Liver (tissue), 9 donors: ENCODE measurements around the gene DLX6. TPM values are rescaled to one million over a fixed set of nuclear protein-coding genes. Genes with fewer than 3 reads are reported as not detected.

Experiments
- DNase-seq: peaks from one replicate; pipeline ENCODE4 v3.0.0-alpha.2; 2017; ENCODE audit warnings: low spot score
- H3K27ac ChIP-seq, 2 donors: one replicate each; pipeline ENCODE4 v1.7.0; 2013; ENCODE audit warnings: inconsistent platforms in 2 of 2, low read length in 2 of 2, control low read depth in 1 of 2, low read depth in 1 of 2, mild to moderate bottlenecking in 1 of 2
- H3K27me3 ChIP-seq, 4 donors: one replicate each; pipeline versions ENCODE4 v1.6.1 to v1.7.0; 2013; ENCODE audit warnings: low read length in 3 of 4, inconsistent platforms in 1 of 4, mild to moderate bottlenecking in 1 of 4, moderate library complexity in 1 of 4; ENCODE audit not compliant: control insufficient read depth in 4 of 4, insufficient read depth in 4 of 4
- H3K36me3 ChIP-seq, 4 donors: one replicate each; pipeline versions ENCODE4 v1.6.1 to v1.7.0; 2013; ENCODE audit warnings: low read length in 3 of 4, mild to moderate bottlenecking in 3 of 4, low read depth in 1 of 4, moderate library complexity in 1 of 4; ENCODE audit not compliant: control insufficient read depth in 4 of 4, insufficient read depth in 3 of 4
- H3K4me1 ChIP-seq, 4 donors: one replicate each; pipeline versions ENCODE4 v1.6.1 to v1.7.0; 2013; ENCODE audit warnings: low read length in 3 of 4, mild to moderate bottlenecking in 3 of 4, moderate library complexity in 1 of 4; ENCODE audit not compliant: control insufficient read depth in 4 of 4, insufficient read depth in 4 of 4
- H3K4me3 ChIP-seq, 3 donors: one replicate each; pipeline versions ENCODE4 v1.6.1 to v1.7.0; 2013; ENCODE audit warnings: low read length in 3 of 3, control low read depth in 1 of 3, low read depth in 1 of 3, mild to moderate bottlenecking in 1 of 3
- H3K9ac ChIP-seq, 2 donors: one replicate each; pipeline ENCODE4 v1.7.0; 2013; ENCODE audit warnings: low read length in 2 of 2, mild to moderate bottlenecking in 2 of 2, moderate library complexity in 2 of 2, control low read depth in 1 of 2, low read depth in 1 of 2
- H3K9me3 ChIP-seq, 4 donors: one replicate each; pipeline versions ENCODE4 v1.6.1 to v1.7.0; 2013; ENCODE audit warnings: low read length in 3 of 4; ENCODE audit not compliant: control insufficient read depth in 4 of 4
- EGR1 ChIP-seq, 2 donors: IDR thresholded peaks; 2 replicates each; pipeline ENCODE4 v1.6.1; 2016 to 2018; ENCODE audit warnings: antibody characterized with exemption in 2 of 2, low read depth in 2 of 2
- FOXA1 ChIP-seq: IDR thresholded peaks from 2 replicates; pipeline ENCODE4 v1.6.1; 2016; ENCODE audit warnings: antibody characterized with exemption
- FOXA2 ChIP-seq: IDR thresholded peaks from 2 replicates; pipeline ENCODE4 v1.6.1; 2016; ENCODE audit warnings: antibody characterized with exemption
- GABPA ChIP-seq, 2 donors: IDR thresholded peaks in 1 of 2; conservative IDR thresholded peaks in 1 of 2; 2 replicates each; pipeline ENCODE4 v1.6.1; 2016; ENCODE audit warnings: antibody characterized with exemption in 2 of 2, mild to moderate bottlenecking in 1 of 2, moderate library complexity in 1 of 2
- HNF4A ChIP-seq, 2 donors: conservative IDR thresholded peaks; 2 replicates each; pipeline ENCODE4 v1.6.1; 2016; ENCODE audit warnings: antibody characterized with exemption in 2 of 2, mild to moderate bottlenecking in 2 of 2
- JUND ChIP-seq, 2 donors: IDR thresholded peaks; 2 replicates each; pipeline ENCODE4 v1.6.1; 2016; ENCODE audit warnings: antibody characterized with exemption in 2 of 2
- NR2F2 ChIP-seq: IDR thresholded peaks from 2 replicates; pipeline ENCODE4 v1.6.1; 2016; ENCODE audit warnings: antibody characterized with exemption
- RAD21 ChIP-seq, 2 donors: IDR thresholded peaks; 2 replicates each; pipeline ENCODE4 v1.6.1; 2016; ENCODE audit warnings: antibody characterized with exemption in 2 of 2, mild to moderate bottlenecking in 2 of 2
- REST ChIP-seq: IDR thresholded peaks from 2 replicates; pipeline ENCODE4 v1.6.1; 2016; ENCODE audit warnings: antibody characterized with exemption, mild to moderate bottlenecking
- RXRA ChIP-seq, 2 donors: IDR thresholded peaks; 2 replicates each; pipeline ENCODE4 v1.6.1; 2017 to 2018; ENCODE audit warnings: antibody characterized with exemption in 2 of 2, mild to moderate bottlenecking in 1 of 2
- SP1 ChIP-seq: IDR thresholded peaks from 2 replicates; pipeline ENCODE4 v1.6.1; 2018; ENCODE audit warnings: antibody characterized with exemption, mild to moderate bottlenecking
- TAF1 ChIP-seq: conservative IDR thresholded peaks from 2 replicates; pipeline ENCODE4 v1.6.1; 2016; ENCODE audit warnings: antibody characterized with exemption, mild to moderate bottlenecking
- YY1 ChIP-seq: IDR thresholded peaks from 2 replicates; pipeline ENCODE4 v1.6.1; 2016; ENCODE audit warnings: antibody characterized with exemption, mild to moderate bottlenecking
- WGBS: extraction: QIAGEN DNeasy Blood & Tissue Kit; methylation state at CpG from one replicate; pipeline ENCODE4 v1.1.7; 2013; 5-methylcytosine and 5-hydroxymethylcytosine counted together
- polyA plus RNA-seq, 2 donors: library from polyadenylated mRNA; stranded (reverse) in 1 of 2; unstranded in 1 of 2; fragments of 200-250 nt in 1 of 2; fragments of >200 nt in 1 of 2; fragmentation: Nextera tagmentation in 1 of 2; extraction: Ambion mirVana in 1 of 2; gene quantifications; one replicate each; pipeline versions ENCODE4 v1.2.1 to v1.2.3, GENCODE V29; 2013 to 2015
- total RNA-seq, 2 donors: library from RNA; depleted of rRNA; stranded (reverse); fragments of >200 nt; gene quantifications; one replicate each; pipeline ENCODE4 v1.2.3, GENCODE V29; 2014
- TF ChIP-seq, protein P1 (sequence below): IDR thresholded peaks from 2 replicates; pipeline ENCODE4 v1.6.1; 2016; ENCODE audit warnings: antibody characterized with exemption
- TF ChIP-seq, protein P2 (sequence below): IDR thresholded peaks from 2 replicates; pipeline ENCODE4 v1.6.1; 2016; ENCODE audit warnings: antibody characterized with exemption
- TF ChIP-seq, protein P3 (sequence below): fragments of 150-350 bp; IDR thresholded peaks from 2 replicates; pipeline ENCODE4 v1.5.1; 2017; ENCODE audit warnings: improper control_type of control experiment, low read depth, low read length; ENCODE audit not compliant: missing input control
- donor health status: healthy.
- donor health status: healthy.
- donor health status: healthy.
- donor health status: healthy.
- donor health status: healthy.

Gene DLX6
- total and polyA plus RNA-seq, 4 donors: not detected

DNA sequence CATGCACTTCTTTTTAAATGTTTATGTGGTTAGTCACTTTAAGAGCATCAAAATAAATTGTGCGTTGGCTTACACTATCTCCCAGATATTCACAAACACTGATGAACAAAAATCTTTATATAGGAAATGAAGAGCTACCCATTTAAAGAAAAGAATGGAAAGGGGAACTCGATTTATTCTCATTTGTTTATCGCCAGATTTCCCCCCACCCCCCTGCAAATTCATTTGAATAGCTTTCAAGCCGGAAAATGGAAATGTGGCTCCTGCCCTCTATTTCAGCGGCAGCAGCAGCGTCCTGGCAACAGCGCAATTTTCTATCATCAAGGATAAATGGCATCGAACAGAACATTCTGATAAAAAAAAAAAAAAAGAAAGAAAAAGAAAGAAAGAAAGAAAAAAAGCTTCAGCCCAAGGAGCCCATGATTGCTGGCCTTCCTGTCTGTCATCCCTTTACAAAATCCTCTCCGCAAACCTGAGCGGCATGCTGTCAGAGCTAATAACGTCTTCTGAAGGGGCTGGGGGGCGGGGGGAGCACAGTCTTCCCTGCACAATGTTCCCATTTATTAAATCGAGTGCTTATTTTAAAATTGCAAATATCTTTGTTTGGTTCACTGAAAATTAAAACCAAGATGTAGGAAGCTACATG lies 13.7 kb upstream of the DLX6 start:
- Histone ChIP-seq H3K36me3 (no peaks in the 10 kb centered on the region), H3K27me3 (peaks cover 8 to 37% (median 20%) of the 10 kb centered on the region in 4 donors)
- WGBS: 11% methylated on average over 13 of the region's 13 CpGs

GRCh38 chr7:96992192-96993005 lies 13.0 kb upstream of the DLX6 start:
- peaks cover 0 to 8% (median 0%) of the 10 kb centered on the region in 4 donors for H3K9me3 ChIP-seq
- H3K27ac ChIP-seq: no peak overlapping the region
- 17% methylated on average over 47 of the region's 47 CpGs for WGBS
- H3K4me3 ChIP-seq: no peak overlapping the region
- H3K27me3 ChIP-seq: peaks cover 6 to 41% (median 19%) of the 10 kb centered on the region in 4 donors
- no peak overlapping the region for H3K9ac ChIP-seq
- H3K4me1 ChIP-seq: peaks cover 0 to 14% (median 6%) of the 10 kb centered on the region in 4 donors
- no peaks in the 10 kb centered on the region for H3K36me3 ChIP-seq
- no peak for DNase-seq
- TF ChIP-seq GABPA (IDR thresholded peaks at IDR 0.05 in 1 of 2, conservative IDR thresholded peaks at IDR 0.05 in 1 of 2): no peak
- TF ChIP-seq, protein P1, sequence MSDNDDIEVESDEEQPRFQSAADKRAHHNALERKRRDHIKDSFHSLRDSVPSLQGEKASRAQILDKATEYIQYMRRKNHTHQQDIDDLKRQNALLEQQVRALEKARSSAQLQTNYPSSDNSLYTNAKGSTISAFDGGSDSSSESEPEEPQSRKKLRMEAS: no peak
- no peak for TF ChIP-seq RXRA (IDR thresholded peaks at IDR 0.05)
- no peak for TF ChIP-seq TAF1
- no peak for TF ChIP-seq HNF4A (conservative IDR thresholded peaks at IDR 0.05)
- TF ChIP-seq, protein P2, sequence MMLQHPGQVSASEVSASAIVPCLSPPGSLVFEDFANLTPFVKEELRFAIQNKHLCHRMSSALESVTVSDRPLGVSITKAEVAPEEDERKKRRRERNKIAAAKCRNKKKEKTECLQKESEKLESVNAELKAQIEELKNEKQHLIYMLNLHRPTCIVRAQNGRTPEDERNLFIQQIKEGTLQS: no peak
- TF ChIP-seq FOXA2: no peak
- no peak for TF ChIP-seq SP1
- no peak for TF ChIP-seq FOXA1
- TF ChIP-seq, protein P3, sequence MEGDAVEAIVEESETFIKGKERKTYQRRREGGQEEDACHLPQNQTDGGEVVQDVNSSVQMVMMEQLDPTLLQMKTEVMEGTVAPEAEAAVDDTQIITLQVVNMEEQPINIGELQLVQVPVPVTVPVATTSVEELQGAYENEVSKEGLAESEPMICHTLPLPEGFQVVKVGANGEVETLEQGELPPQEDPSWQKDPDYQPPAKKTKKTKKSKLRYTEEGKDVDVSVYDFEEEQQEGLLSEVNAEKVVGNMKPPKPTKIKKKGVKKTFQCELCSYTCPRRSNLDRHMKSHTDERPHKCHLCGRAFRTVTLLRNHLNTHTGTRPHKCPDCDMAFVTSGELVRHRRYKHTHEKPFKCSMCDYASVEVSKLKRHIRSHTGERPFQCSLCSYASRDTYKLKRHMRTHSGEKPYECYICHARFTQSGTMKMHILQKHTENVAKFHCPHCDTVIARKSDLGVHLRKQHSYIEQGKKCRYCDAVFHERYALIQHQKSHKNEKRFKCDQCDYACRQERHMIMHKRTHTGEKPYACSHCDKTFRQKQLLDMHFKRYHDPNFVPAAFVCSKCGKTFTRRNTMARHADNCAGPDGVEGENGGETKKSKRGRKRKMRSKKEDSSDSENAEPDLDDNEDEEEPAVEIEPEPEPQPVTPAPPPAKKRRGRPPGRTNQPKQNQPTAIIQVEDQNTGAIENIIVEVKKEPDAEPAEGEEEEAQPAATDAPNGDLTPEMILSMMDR: no peak
- no peak for TF ChIP-seq NR2F2

More for the DNA sequence above, 13.7 kb upstream of the DLX6 start:
- Histone ChIP-seq H3K4me1 (peaks cover 0 to 14% (median 6%) of the 10 kb centered on the region in 4 donors), H3K9me3 (peaks cover 0 to 8% (median 0%) of the 10 kb centered on the region in 4 donors), H3K27ac (no peak overlapping the region), H3K9ac (no peak overlapping the region), H3K4me3 (no peak overlapping the region)
- TF ChIP-seq JUND (IDR thresholded peaks at IDR 0.05) (no peak), TAF1 (no peak), SP1 (no peak), RAD21 (IDR thresholded peaks at IDR 0.05) (no peak), REST (no peak), YY1 (no peak), RXRA (IDR thresholded peaks at IDR 0.05) (no peak), EGR1 (IDR thresholded peaks at IDR 0.05; ENCODE audit: low read depth in 2 of 2) (no peak), FOXA2 (no peak)
- TF ChIP-seq, protein P1: no peak
- TF ChIP-seq, protein P3: no peak
- DNase-seq: no peak
